Memory B cell (primary cell): Measurements from ENCODE around the gene MAJIN.

Source experiments
- ATAC-seq: fragments of 150-1000 bp; cut with Tn5 transposase; 2 replicates; pipeline ENCODE4 v1.10.0; 2021; ENCODE audit warnings: low read depth, mild to moderate bottlenecking, moderate library complexity
- DNase-seq, 2 donors: peaks; one replicate each; pipeline ENCODE4 v3.0.0; 2022; ENCODE audit warnings: low spot score in 2 of 2
- H3K27ac Mint-ChIP-seq: one replicate; pipeline ENCODE4 v1.8.0; 2022; ENCODE audit warnings: mild to moderate bottlenecking, moderate library complexity, mixed read lengths
- H3K27me3 Mint-ChIP-seq: one replicate; pipeline ENCODE4 v1.8.0; 2022; ENCODE audit warnings: mixed read lengths
- H3K36me3 Mint-ChIP-seq: one replicate; pipeline ENCODE4 v1.8.0; 2022; ENCODE audit warnings: mild to moderate bottlenecking, mixed read lengths
- H3K4me1 Mint-ChIP-seq: one replicate; pipeline ENCODE4 v1.8.0; 2022; ENCODE audit warnings: mixed read lengths
- H3K4me3 Mint-ChIP-seq: one replicate; pipeline ENCODE4 v1.8.0; 2022; ENCODE audit warnings: mild to moderate bottlenecking, moderate library complexity, mixed read lengths
- H3K9me3 Mint-ChIP-seq: one replicate; pipeline ENCODE4 v1.8.0; 2022; ENCODE audit warnings: mixed read lengths

The MAJIN gene

DNA sequence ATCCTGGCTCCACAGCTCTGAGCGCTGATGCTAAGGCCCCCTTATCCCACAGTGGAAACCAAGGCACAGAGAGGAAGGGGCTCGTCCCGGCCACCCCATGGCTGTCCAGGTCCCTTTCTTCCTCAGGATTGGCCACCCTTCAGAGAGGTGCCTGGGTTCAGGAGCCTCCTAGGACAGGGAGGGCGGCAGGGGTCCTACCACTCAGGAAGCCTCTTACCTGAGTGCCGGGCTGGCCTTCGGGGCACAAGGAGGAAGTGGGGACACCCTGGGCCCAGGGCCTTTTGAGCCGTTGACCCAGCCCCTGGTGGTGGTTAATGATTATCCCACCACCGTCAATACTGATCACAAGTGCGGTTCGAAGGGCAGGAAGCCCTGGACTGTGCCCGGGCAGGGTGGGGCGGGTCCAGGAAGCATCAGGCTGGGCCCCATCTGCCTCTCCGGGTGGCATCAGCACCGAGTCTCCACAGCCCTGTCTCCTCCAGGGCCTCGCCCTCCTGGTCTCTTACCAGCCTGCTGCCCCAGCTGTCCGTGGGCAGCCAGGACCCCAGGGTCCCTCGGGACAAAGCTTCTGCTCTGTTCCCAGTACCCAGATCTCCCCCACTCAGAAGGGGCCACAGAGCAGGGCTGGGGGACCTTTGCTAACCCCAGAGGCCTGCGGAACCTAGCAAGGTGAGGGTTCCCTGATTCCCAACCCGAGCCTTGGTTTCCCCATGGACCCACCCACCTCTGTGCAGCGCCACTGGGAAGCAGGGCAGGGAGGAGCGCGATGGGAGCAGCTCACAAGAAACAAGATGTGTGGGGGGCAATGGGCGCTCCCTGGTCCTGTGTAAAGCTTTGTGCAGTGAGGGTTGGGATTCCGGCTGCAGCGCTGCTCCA lies 78.5 kb downstream of the MAJIN start:
- H3K4me3 Mint-ChIP-seq: no peak overlapping the region
- no peak for ATAC-seq
- H3K27ac Mint-ChIP-seq: no peak overlapping the region

DNA sequence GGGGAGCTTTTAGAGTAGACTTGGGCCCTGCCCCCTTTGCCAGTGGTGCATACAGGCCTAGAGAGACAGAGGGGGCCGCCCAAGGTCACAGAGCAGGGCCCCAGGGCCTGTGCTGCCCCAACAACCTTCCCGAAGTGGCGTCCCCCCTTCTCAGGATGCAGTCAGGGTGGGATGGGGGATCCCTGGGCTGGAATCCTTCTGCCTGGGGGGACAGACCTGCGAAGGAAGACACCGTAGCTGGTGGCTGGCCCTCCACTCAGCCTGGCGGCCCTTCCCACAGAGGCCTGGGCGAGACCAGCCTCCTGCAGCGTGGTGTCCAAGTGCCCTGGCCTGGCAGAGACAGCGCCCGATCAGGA lies 79.1 kb downstream of the MAJIN start:
- Mint-ChIP-seq H3K36me3 (no peaks in the 10 kb centered on the region), H3K27ac (no peak overlapping the region), H3K27me3 (no peaks in the 10 kb centered on the region), H3K9me3 (no peaks in the 10 kb centered on the region), H3K4me3 (no peak overlapping the region), H3K4me1 (peaks cover 10% of the 10 kb centered on the region)
- DNase-seq: no peak
- no peak for ATAC-seq

More for the DNA sequence above, 78.5 kb downstream of the MAJIN start:
- Mint-ChIP-seq H3K36me3 (no peaks in the 10 kb centered on the region), H3K27me3 (no peaks in the 10 kb centered on the region), H3K4me1 (peaks cover 5% of the 10 kb centered on the region), H3K9me3 (no peaks in the 10 kb centered on the region)
- no peak for DNase-seq

DNA sequence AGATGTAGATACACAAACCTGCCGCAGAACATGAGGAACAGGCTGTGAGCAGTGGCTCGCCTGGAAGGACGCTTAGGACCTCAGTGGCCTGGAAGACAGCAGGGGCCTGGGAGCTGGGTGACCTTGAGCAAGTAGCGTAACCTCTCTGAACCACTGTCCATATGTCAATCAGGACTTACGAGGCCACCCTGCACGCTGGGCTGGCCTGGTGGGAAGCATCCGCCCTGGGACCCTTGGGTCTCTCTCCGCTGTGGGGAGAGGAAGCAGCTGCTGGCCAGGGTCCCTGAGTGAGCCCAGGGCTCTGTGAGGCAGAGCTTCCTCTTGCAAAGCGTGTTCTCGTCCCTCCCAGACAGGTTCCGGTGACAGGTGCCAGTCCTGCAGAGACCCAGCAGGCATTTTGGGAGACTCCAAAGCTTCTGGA lies 79.5 kb downstream of the MAJIN start:
- H3K9me3 Mint-ChIP-seq: no peaks in the 10 kb centered on the region
- DNase-seq: no peak
- no peaks in the 10 kb centered on the region for H3K36me3 Mint-ChIP-seq
- H3K4me3 Mint-ChIP-seq: no peak overlapping the region
- no peak overlapping the region for H3K27ac Mint-ChIP-seq
- peaks cover 12% of the 10 kb centered on the region for H3K4me1 Mint-ChIP-seq
- no peaks in the 10 kb centered on the region for H3K27me3 Mint-ChIP-seq
- no peak for ATAC-seq

DNA sequence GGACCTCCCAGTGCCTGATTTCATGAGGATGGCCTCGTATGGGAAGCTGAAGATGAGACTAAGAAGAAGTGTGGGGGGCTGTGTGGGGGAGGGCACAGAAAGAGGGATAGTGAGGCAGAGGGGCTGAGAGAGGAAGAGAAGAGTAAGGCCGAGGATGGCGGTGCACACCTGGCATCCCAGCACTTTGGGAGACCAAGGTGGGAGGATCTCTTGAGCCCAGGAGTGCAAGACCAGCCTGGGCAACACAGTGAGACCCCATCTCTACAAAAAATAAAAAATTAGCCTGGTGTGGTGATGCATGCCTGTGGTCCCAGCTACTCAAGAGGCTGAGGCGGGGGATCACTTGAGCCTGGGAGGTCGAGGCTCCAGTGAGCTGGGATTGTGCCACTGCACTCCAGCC lies 80.0 kb downstream of the MAJIN start:
- H3K36me3 Mint-ChIP-seq: no peaks in the 10 kb centered on the region
- peaks cover 13% of the 10 kb centered on the region for H3K4me1 Mint-ChIP-seq
- no peak overlapping the region for H3K4me3 Mint-ChIP-seq
- H3K27ac Mint-ChIP-seq: no peak overlapping the region
- no peaks in the 10 kb centered on the region for H3K27me3 Mint-ChIP-seq
- no peak for ATAC-seq
- no peaks in the 10 kb centered on the region for H3K9me3 Mint-ChIP-seq
- no peak for DNase-seq

DNA sequence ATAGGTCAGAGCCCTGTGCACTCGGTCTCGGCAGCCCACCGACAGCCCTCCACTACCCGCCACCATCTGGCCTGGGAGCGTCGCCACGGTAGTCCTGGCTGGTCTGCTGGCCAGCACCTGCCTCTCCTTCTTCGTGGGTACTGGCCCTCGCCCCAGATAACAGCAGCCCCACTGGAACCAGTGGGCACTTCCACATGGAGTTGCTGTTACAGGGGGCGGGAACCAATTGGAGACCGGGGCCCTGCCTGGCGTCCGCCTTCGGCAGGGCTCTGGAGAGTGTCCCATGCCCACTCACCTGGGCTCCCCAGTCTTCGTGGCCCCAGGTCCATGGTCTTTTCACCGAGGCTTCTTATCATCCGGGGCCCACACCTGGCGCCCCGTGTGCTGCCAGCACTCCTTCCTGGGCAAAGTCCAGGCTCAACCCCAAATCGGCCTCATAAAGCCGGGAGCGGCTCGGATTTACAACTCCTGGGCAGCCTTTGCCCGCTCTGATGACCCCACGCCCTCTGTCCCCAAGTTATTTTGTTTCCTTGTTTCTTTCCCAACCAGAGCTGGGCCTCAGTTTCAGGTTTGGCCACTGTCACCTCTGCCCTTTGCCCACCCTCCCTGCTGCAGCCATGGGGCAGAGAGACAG lies 80.6 kb downstream of the MAJIN start:
- Mint-ChIP-seq H3K4me3 (no peak overlapping the region), H3K9me3 (no peaks in the 10 kb centered on the region), H3K36me3 (no peaks in the 10 kb centered on the region), H3K27me3 (no peaks in the 10 kb centered on the region), H3K27ac (no peak overlapping the region), H3K4me1 (peaks cover 13% of the 10 kb centered on the region)
- no peak for DNase-seq
- no peak for ATAC-seq

DNA sequence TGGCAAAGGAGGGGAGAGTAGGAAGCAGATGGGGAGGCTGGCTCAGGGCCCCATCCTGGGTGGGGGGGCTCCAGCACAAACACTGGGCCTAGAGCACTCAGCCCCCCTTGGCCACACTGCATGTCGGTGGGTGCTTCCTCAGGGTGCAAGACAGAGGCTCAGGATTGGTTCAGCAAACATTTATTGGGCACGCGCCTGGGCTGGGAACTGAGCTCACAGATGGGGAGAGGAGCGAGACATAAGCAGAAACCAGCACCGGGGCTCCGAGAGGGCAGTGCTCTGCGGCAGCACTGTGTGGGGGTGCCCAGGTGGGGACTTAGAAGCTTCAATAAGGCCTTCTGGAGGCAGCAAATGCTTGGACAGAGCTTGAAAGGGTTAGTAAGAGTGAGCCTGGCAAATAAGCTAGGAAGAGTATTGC lies 81.4 kb downstream of the MAJIN start:
- no peak for ATAC-seq
- no peak overlapping the region for H3K4me3 Mint-ChIP-seq
- DNase-seq: no peak
- peaks cover 17% of the 10 kb centered on the region for H3K4me1 Mint-ChIP-seq
- no peaks in the 10 kb centered on the region for H3K27me3 Mint-ChIP-seq
- H3K27ac Mint-ChIP-seq: no peak overlapping the region
- H3K9me3 Mint-ChIP-seq: no peaks in the 10 kb centered on the region
- H3K36me3 Mint-ChIP-seq: no peaks in the 10 kb centered on the region

DNA sequence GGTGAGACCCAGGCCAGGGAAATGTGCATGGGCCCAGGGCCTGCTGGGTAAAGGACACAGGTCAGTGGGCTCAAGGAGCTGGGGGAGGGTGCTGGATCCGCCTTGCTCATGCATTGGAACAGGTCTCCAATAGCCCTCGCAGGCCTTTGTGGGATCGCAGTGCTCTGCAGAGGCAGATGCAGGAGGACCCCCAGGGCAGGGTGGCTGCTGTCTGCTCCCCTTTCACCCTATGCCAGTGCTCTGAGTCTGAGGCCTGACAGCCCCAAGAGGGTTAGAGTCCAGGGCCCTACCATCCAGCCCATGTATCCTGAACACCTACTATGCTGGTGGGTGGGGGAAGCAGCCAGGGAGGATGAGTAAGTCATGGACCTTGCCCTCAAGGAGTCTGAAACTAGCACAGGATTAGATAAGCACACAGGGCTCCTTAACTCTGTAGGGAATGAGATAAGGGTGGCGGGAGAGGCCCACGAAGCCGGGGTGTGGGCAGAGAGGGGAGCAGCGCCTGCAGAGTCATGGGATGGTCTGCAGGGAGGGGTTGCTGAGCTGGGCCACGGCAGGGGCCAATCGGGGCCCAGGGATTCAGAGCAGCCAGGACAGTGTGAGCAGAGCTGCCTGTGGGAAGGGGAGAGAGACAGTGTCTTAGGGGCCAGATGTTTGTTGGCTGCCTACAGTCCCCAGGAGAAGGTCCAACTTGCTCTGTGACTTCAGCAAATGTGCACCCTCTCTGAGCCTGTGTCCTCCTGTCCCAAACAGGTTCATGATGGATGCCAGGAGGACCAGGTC lies 83.0 kb downstream of the MAJIN start:
- Mint-ChIP-seq H3K27me3 (no peaks in the 10 kb centered on the region), H3K9me3 (no peaks in the 10 kb centered on the region), H3K4me1 (peaks cover 14% of the 10 kb centered on the region), H3K4me3 (no peak overlapping the region), H3K27ac (no peak overlapping the region), H3K36me3 (no peaks in the 10 kb centered on the region)
- DNase-seq: no peak
- ATAC-seq: no peak

DNA sequence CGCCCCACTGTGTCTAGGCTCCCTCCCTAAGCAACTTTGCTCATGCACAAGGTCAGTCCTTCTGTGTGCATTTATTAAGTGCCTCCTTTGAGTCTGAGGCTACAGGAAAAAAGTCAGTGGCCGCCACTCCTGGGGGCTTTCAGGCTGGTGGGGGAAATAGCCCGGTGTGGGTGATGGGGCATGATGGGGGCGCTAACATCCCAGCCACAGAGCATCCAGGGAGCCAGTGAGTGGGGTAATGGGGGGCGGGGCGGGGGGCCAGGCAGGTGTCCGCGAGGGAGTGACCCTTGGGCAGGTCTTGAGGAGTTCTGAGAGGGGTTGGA lies 83.5 kb downstream of the MAJIN start:
- no peak for DNase-seq
- peaks cover 14% of the 10 kb centered on the region for H3K4me1 Mint-ChIP-seq
- peak overlapping the region; percentile 58 for H3K27ac Mint-ChIP-seq
- no peaks in the 10 kb centered on the region for H3K36me3 Mint-ChIP-seq
- no peaks in the 10 kb centered on the region for H3K27me3 Mint-ChIP-seq
- ATAC-seq: no peak
- H3K4me3 Mint-ChIP-seq: peak overlapping the region; percentile 82
- no peaks in the 10 kb centered on the region for H3K9me3 Mint-ChIP-seq
